Astrocyte (in vitro differentiated cells and primary cell): Measurements from ENCODE around the gene GTF2IRD1. TPM values are rescaled to one million over a fixed set of nuclear protein-coding genes. Genes with fewer than 3 reads are reported as not detected.

Experiments
- DNase-seq: peaks from one replicate; pipeline ENCODE4 v3.0.0-alpha.2; 2010; ENCODE audit warnings: low read depth
- FAIRE-seq: peaks from 2 replicates; lab custom pipeline; 2011; peaks lifted over from hg19 to GRCh38; lab: Jason Lieb, UNC
- H2AFZ ChIP-seq: 2 replicates; pipeline ENCODE4 v1.6.0; 2012; ENCODE audit warnings: low read depth, low read length, inconsistent platforms
- H3K27ac ChIP-seq: 2 replicates; pipeline ENCODE4 v1.5.1; 2011; ENCODE audit warnings: low read depth, low read length, inconsistent platforms
- H3K27me3 ChIP-seq: 2 replicates; pipeline ENCODE4 v1.6.0; 2011; ENCODE audit warnings: low read length, inconsistent platforms; ENCODE audit not compliant: insufficient read depth
- H3K36me3 ChIP-seq: 2 replicates; pipeline ENCODE4 v1.5.1; 2011; ENCODE audit warnings: low read length, inconsistent platforms; ENCODE audit not compliant: insufficient read depth
- H3K4me1 ChIP-seq: 2 replicates; pipeline ENCODE4 v1.5.1; 2011; ENCODE audit warnings: low read length, inconsistent platforms; ENCODE audit not compliant: insufficient read depth
- H3K4me2 ChIP-seq: 2 replicates; pipeline ENCODE4 v1.6.0; 2012; ENCODE audit warnings: low read length, inconsistent platforms
- H3K4me3 ChIP-seq: 2 replicates; pipeline ENCODE4 v1.5.1; 2011; ENCODE audit warnings: low read depth, mild to moderate bottlenecking, low read length, inconsistent platforms; ENCODE audit not compliant: insufficient read depth
- H3K79me2 ChIP-seq: 2 replicates; pipeline ENCODE4 v1.6.0; 2012; ENCODE audit warnings: mild to moderate bottlenecking, low read length, inconsistent platforms; ENCODE audit not compliant: insufficient read depth
- H3K9ac ChIP-seq: 2 replicates; pipeline ENCODE4 v1.6.0; 2012; ENCODE audit warnings: mild to moderate bottlenecking, low read length, inconsistent platforms
- H3K9me3 ChIP-seq: 2 replicates; pipeline ENCODE4 v1.5.1; 2012; ENCODE audit warnings: low read depth, mild to moderate bottlenecking, low read length, inconsistent platforms; ENCODE audit not compliant: insufficient read depth
- H4K20me1 ChIP-seq: 2 replicates; pipeline ENCODE4 v1.6.0; 2012; ENCODE audit warnings: low read length, inconsistent platforms; ENCODE audit not compliant: insufficient read depth
- H3K27ac Mint-ChIP-seq: one replicate; pipeline ENCODE4 v1.8.0; 2021; ENCODE audit warnings: mild to moderate bottlenecking, mixed read lengths; ENCODE audit not compliant: unreplicated experiment
- H3K27me3 Mint-ChIP-seq: one replicate; pipeline ENCODE4 v1.8.0; 2021; ENCODE audit warnings: low read depth, mixed read lengths; ENCODE audit not compliant: unreplicated experiment
- H3K36me3 Mint-ChIP-seq: one replicate; pipeline ENCODE4 v1.8.0; 2021; ENCODE audit warnings: low read depth, mixed read lengths; ENCODE audit not compliant: unreplicated experiment
- H3K4me1 Mint-ChIP-seq: one replicate; pipeline ENCODE4 v1.8.0; 2021; ENCODE audit warnings: low read depth, mixed read lengths; ENCODE audit not compliant: unreplicated experiment
- H3K4me3 Mint-ChIP-seq: one replicate; pipeline ENCODE4 v1.8.0; 2021; ENCODE audit warnings: mild to moderate bottlenecking, moderate library complexity, mixed read lengths; ENCODE audit not compliant: unreplicated experiment
- H3K9me3 Mint-ChIP-seq: one replicate; pipeline ENCODE4 v1.8.0; 2021; ENCODE audit warnings: mild to moderate bottlenecking, mixed read lengths; ENCODE audit not compliant: unreplicated experiment
- EZH2 ChIP-seq: IDR thresholded peaks from 2 replicates; pipeline ENCODE4 v1.6.1; 2012; ENCODE audit warnings: mild to moderate bottlenecking, low read length, inconsistent platforms; ENCODE audit not compliant: insufficient read depth
- total RNA-seq: library from RNA; stranded (reverse); gene quantifications from 2 replicates; pipeline ENCODE4 v1.2.1, GENCODE V29; 2021
- TF ChIP-seq, protein P1 (sequence below): IDR thresholded peaks from 2 replicates; pipeline ENCODE4 v1.5.1; 2011; ENCODE audit warnings: low read depth, mild to moderate bottlenecking, inconsistent platforms, low read length, moderate library complexity; ENCODE audit not compliant: insufficient read depth

GTF2IRD1 gene
- total RNA-seq, 1 donor from 2014 or later, result 19.3 TPM

DNA sequence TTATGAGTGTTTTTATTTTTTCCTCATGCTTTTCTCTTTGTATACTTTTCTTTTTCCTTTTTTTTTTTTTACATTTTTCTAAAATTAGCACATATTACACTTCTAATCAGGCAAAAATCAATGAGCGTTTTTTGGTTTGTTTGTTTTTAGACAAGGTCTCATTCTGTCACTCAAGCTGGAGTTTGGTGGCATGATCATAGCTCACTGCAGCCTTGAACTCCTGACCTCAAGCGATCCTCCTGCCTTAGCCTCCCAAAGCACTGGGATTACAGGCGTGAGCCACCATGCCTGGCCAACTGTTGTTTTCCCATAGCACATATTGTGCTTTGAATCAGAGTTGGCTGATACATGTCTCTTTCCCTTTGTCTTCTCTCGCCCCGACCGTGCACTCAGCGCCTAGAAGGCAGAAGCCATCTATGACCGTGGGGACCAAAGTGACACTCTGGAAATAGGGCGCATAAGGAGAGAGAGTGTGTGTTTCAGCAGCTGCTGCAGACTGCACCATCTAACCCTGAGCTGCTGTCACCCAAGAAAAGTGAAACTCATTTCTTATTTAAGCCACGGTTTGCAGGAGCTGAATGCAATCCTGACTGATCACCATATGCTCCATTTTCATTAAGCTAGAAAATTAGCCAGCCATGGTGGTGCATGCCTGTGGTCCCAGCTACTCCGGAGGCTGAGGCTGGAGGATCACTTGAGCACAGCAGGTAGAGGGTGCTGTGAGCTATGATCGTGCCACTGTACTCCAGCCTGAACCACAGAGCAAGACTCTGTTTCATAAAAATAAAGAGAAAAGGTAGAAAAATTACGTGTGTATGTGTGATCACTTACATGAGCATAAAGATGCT is 162.5 kb downstream of the GTF2IRD1 start:
- Histone ChIP-seq H3K27me3 (no peaks in the 10 kb centered on the region), H2AFZ (no peak overlapping the region), H3K36me3 (no peaks in the 10 kb centered on the region), H3K4me1 (peaks cover 5% of the 10 kb centered on the region), H4K20me1 (no peaks in the 10 kb centered on the region), H3K4me3 (no peak overlapping the region), H3K27ac (no peak overlapping the region), H3K9me3 (no peaks in the 10 kb centered on the region), H3K79me2 (no peaks in the 10 kb centered on the region), H3K9ac (no peak overlapping the region), H3K4me2 (no peak overlapping the region)
- peaks cover 2% of the 10 kb centered on the region for H3K9me3 Mint-ChIP-seq
- no peak overlapping the region for H3K27ac Mint-ChIP-seq
- H3K36me3 Mint-ChIP-seq, result no peaks in the 10 kb centered on the region
- FAIRE-seq, result no peak
- TF ChIP-seq, protein P1, sequence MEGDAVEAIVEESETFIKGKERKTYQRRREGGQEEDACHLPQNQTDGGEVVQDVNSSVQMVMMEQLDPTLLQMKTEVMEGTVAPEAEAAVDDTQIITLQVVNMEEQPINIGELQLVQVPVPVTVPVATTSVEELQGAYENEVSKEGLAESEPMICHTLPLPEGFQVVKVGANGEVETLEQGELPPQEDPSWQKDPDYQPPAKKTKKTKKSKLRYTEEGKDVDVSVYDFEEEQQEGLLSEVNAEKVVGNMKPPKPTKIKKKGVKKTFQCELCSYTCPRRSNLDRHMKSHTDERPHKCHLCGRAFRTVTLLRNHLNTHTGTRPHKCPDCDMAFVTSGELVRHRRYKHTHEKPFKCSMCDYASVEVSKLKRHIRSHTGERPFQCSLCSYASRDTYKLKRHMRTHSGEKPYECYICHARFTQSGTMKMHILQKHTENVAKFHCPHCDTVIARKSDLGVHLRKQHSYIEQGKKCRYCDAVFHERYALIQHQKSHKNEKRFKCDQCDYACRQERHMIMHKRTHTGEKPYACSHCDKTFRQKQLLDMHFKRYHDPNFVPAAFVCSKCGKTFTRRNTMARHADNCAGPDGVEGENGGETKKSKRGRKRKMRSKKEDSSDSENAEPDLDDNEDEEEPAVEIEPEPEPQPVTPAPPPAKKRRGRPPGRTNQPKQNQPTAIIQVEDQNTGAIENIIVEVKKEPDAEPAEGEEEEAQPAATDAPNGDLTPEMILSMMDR, result no peak
- TF ChIP-seq EZH2, result no peak
- no peak for DNase-seq
- no peak overlapping the region for H3K4me3 Mint-ChIP-seq
- H3K4me1 Mint-ChIP-seq, result peaks cover 15% of the 10 kb centered on the region
- no peaks in the 10 kb centered on the region for H3K27me3 Mint-ChIP-seq

GRCh38 chr7:74617180-74617744 is 163.6 kb downstream of the GTF2IRD1 start:
- H3K4me1 Mint-ChIP-seq, result peaks cover 13% of the 10 kb centered on the region
- Histone ChIP-seq H3K9me3 (no peaks in the 10 kb centered on the region), H3K27me3 (no peaks in the 10 kb centered on the region), H3K4me2 (no peak overlapping the region), H3K4me3 (no peak overlapping the region), H3K79me2 (no peaks in the 10 kb centered on the region), H3K9ac (no peak overlapping the region), H3K4me1 (peaks cover 4% of the 10 kb centered on the region), H2AFZ (peak overlapping the region; percentile 10), H4K20me1 (no peaks in the 10 kb centered on the region), H3K27ac (no peak overlapping the region), H3K36me3 (no peaks in the 10 kb centered on the region)
- H3K27me3 Mint-ChIP-seq, result no peaks in the 10 kb centered on the region
- FAIRE-seq (no peak), DNase-seq (no peak)
- H3K9me3 Mint-ChIP-seq, result peaks cover 2% of the 10 kb centered on the region
- no peak for TF ChIP-seq EZH2
- TF ChIP-seq, protein P1, result no peak
- no peak overlapping the region for H3K27ac Mint-ChIP-seq
- H3K4me3 Mint-ChIP-seq, result no peak overlapping the region
- H3K36me3 Mint-ChIP-seq, result no peaks in the 10 kb centered on the region
